ENCODE results near the gene NFATC3.

DNA sequence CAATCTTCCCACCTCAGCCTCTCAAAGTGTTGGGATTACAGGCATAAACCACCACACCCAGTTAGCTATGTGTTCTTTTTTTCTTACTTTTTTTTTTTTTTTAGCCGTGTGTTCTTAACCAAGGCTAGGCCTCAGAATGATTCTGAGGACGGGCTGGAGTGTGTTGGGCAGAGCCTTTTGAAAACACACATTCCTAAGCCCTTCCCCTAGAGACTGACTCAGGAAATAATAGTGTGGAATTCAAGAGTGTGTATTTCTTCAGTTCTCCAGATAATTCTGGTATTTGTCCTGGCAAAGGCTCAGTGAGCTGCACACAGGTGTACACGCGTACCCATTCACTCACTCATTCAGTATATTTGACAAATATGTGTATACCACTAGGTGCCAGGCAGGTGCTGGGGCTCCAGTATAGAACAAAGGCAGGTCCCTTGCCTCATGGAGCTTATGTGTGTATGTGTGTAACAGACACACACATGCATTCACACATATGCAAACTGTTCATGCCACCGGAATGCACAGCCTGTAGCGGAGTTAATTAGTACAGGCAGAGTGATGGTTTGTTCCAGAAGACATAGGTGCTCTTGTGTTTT is 19.4 kb upstream of the NFATC3 start:
- no peak for TF ChIP-seq POLR2A (IDR thresholded peaks at IDR 0.05; ENCODE audit: low read depth, low read length)
- no peak for TF ChIP-seq TAF1 (IDR thresholded peaks at IDR 0.05; ENCODE audit: low read depth, low read length)
- no peak for TF ChIP-seq POLR2AphosphoS5 (IDR thresholded peaks at IDR 0.05; ENCODE audit: low read depth, low read length)

All from GM12891 (cell line).